Myocyte (in vitro differentiated cells): ENCODE measurements around the gene C13orf42. TPM values are rescaled to one million over a fixed set of nuclear protein-coding genes. Genes with fewer than 3 reads are reported as not detected.
A peak's percentile ranks its signal among the peaks of the same experiment; 100 is the strongest.
"Not testable (repeated sequence)": the region's sequence is repeated elsewhere in the genome, so short reads cannot be mapped to it uniquely, and the experiment has no call there.

ENCODE experiments used
- DNase-seq: peaks from one replicate; pipeline ENCODE4 v3.0.0-alpha.2; 2012; ENCODE audit warnings: low read depth
- total RNA-seq: library from RNA; depleted of rRNA; stranded (reverse); fragments of >200 nt; gene quantifications from 2 replicates; pipeline ENCODE4 v1.2.3, GENCODE V29; 2014

C13orf42 gene
- total RNA-seq, 1 donor from 2014 or later: not detected

DNA sequence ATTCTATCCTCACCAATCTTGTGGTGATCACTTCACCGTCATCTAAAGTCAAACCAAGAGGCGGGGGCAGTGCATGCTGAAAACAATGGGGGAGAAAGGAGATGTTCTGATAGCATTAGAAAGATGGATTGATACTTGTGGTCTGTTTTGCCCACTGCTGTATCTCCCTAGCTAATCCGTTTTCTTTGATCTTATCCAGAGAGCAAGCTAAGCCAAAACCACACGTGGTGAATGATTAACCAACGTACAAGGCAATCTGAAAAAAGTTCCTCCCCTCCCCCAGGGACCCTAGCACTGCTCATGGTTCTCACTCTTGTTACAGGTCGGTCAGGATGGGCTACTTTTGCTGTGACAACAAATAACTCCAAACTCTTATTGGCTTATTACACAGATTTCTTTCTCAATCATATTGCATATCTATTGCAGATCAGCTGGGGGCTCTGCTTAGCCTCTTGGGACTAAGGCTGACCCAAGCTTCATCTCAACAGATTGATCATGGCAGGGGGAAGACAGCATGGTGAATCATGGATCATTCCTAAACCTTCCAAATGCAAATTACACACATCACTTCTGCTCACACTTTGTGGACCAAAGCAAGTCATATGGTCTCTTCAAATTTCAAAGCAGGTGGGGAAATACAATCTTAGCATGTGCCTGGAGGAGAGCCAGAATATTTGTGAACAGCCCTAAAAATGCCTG lies 11.9 kb upstream of the C13orf42 start:
- DNase-seq: peak; percentile 43

DNA sequence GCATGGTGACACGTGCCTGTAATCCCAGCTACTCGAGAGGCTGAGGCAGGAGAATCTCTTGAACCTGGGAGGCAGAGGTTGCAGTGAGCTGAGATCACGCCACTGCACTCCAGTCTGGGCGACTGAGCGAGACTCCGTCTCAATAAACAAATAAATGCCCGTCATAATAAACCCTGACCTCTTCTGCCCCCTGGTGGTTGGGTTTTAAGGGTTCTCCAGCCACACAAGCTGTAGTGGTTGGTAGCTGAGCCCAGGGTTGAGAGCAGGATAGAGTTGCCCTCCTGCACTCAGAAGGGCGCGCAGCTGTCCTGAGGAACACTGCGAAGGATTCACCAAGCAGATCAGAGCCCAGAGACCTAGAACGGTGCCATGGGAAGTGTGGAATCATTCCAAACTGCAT lies 9.8 kb upstream of the C13orf42 start:
- DNase-seq: peak; percentile 9

DNA sequence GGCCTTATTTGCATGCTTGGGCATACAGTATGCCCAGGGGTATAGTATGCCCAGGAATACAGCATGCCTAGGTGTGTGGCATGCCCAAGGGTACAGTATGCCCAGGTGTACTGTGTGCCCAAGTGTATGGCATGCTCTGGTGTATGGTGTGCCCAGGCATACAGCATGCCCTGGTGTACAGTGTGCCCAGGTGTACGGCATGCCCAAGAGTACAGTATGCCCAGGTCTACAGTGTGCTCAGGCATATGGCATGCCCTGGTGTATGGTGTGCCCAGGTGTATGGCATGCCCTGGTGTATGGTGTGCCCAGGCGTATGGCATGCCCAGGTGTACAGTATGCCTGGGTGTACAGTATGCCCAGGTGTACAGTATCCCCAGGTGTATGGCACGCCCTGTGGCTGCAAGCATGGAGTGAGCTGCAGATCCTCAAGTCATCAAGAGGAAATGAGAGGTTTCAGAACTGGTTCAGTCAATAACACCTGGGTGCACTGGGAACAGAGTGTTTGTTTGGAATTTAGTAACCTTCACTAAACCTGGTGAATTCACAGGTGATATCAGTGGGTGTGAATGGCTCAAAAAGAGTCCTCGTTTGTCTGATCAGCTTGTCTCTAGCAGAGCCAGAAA lies 7.8 kb upstream of the C13orf42 start:
- DNase-seq: no peak

DNA sequence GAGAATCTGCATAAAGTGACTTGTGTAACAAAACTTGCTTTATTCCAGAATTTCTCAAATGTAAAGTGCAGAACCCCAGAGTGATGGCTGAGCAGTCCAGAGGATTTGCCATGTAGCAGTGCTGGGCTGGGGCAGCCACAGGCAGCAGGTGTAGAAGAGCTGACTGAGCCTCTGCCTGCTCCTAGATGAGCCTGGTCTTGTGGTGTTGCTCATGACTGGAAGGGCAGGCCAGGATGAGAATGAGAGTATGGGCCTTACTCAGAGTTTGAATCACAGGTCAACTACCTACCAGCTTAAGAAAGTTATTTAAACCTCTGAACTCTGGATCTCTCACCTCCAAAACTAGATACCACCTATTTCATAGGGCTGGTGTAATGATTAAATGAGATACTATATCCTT lies 2.9 kb upstream of the C13orf42 start:
- DNase-seq: peak; percentile 12

DNA sequence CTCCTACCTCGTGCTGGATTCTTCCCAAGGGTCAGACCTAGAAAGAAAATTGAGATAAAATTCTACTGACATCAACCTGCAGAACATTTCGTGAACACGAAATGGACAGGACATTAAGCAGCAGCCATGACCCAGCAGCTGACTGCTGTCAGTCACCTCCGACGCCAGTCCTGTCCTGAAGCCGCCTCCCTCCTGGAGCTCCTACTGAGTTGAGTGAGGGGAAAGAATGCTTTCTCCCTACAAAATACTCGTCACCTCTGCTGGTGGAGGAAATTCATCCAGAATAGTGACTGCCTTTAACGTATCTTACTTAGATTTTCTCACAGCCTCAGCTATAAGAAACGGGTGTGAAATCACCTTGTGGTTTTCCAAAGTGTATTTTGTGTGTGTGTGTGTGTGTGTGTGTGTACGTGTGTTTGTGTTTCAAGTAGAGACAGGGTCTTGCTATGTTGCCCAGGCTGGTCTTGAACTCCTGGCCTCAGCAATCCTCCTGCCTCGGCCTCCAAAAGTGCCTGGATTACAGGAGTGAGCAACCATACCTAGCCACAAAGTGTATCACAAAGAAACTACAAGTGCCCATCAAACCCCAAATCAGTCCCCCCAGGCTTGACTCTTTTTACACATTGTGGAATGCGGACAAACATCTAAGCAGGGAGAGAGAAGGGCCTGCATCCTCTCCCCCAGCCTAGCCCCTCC lies 2.3 kb upstream of the C13orf42 start:
- no peak for DNase-seq

DNA sequence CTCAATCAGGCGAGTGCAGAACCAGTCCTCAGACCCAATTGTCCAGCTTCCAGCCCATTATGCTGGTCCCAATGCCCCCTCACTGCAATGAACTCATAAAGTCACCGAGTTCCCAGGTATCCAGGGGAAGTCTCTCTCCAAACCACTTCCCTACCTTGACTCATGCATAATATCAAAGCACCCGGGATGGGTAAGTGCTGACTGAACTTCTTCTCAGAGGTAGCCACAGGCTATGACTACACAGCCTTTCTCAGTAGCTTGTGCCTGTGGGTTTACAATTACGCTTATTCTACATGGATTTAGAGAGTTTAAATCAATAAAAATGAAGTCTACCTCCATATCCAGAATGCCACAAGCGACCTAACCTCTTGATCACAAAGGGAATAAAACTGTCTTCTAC lies 1.7 kb upstream of the C13orf42 start:
- no peak for DNase-seq

DNA sequence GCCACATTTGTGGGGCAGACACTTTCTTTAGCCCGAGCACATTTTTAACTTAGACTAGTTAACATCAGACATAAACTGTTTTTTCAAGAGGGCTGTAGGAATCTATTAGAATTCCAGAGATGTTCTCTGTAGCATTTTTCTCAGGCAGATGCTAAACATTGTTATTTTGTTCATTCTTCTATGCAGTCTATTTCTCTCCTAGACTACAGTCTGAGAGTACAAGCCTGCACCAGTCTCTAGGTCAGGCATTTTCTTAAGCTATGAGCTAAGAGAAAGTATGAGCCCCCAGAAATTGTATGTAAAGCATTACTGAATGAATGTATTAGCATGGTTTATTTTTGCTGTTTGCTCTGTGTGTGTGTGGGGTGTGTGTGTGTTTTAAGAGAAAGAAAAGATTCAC lies 923 bp upstream of the C13orf42 start:
- no peak for DNase-seq

DNA sequence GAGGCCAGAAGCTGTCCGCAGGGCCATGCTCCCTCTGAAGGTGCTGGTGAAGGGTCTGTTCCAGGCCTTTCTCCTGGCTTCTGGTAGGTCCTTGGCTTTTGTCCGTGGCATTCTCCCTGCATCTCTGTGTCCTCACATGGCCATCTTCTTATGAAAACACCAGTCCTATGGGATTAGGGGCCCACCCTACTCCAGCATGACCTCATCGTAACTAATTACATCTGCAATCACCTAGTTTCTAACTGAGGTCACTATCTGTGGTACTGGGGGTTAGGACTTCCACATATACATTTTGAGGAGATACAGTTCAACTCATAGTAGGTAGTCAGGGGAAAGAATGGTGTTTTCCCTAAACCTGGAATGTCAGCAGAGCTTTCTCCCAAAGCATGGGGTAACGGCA lies 3.1 kb downstream of the C13orf42 start:
- DNase-seq: no peak

DNA sequence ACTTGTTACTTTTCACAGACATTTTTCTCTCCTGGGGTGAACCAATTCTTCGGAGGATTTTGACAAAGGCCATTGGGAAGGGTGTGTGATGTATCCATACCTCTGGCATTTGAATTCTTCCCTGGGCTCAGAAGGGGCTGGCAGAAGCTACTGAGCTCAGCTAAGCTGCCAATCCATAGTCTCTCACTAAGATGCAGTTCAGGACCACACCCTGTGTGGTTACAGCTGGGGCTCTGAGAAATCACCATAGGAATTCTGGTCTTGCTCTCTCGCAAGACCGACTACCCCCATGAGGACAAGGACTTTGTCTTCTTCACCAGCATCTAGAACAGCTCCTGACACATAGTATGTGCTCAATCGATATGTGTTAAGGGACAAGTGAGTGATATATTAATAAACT lies 6.0 kb downstream of the C13orf42 start:
- DNase-seq: no peak

DNA sequence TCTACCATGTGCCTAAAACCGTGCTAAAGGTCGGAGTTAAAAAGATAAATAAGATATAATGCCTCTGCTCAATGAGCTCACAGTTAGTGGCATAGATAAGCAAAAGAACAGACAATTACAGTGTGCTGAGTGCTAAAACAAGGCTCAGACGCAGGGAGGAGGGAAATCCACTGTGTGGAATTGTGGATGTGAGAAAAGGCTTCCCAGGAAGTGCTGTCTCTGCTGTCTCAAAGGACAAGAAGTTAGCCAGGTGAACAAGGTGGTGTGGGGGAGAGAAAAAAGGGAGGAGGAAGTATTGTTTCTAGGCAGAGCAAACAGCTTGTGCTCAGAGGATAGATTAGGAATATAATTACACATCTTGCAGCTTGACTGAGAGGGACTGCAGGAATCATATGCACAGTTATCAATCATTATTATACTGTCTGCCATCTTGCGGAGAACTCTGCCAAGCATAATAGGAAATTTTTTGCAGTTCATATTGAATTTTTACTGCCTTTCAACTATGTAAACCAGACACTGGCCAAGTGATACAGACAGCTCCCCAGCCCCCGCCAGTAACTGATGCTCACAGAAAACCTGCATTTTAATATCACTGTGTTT lies 9.3 kb downstream of the C13orf42 start:
- DNase-seq: no peak

DNA sequence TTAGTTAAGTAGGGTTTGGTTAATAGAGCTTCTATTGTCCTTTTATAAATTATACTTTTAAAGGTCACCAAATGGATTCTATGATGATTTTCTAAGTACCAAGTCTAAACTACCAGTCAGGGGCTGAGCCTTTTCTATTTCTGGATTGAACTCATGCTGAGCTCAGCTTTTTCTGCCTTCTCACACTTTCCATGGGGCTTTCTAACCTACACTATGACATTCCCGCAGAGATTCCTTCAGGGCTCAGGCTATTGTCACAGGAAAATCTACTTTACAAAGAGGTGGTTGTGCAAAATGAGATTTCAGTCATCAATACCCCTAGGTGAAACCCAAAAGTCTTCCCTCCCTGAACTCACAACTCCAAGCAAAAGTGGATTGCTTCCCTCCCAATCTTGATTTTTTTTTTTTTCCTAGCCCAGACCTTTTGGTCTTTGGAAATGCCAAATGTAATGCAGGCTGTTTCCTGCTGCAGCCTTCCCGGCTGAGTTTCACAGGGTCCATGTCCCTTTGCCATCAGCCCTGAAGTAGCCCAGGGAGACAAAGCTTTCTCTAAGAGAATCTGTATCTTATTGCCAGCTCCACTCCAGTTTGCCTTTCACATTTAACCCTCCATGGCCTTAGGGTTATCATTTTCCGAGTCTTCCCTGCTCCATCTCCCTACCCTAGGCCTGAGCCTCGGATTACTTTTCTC lies 13.6 kb downstream of the C13orf42 start:
- DNase-seq: no peak

DNA sequence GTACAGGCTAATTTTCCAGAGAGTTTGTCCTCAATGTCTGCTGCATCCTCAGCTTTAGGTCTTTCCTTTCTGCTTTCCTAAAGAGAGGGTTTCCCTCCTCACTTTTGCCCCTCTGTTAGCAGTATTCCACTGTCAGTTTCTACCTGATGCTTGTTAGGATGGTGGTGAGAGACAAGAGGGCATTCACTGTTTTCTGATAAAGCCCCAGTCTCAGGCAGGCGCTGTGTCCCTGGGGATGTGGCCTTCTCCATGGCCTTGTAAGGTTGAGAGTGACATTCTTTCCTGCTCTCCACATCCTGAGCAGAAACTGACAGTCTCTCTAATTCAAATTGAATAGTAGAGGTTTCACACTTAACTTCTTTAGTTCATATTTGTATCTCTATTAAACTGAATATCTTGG lies 14.9 kb downstream of the C13orf42 start:
- no peak for DNase-seq

DNA sequence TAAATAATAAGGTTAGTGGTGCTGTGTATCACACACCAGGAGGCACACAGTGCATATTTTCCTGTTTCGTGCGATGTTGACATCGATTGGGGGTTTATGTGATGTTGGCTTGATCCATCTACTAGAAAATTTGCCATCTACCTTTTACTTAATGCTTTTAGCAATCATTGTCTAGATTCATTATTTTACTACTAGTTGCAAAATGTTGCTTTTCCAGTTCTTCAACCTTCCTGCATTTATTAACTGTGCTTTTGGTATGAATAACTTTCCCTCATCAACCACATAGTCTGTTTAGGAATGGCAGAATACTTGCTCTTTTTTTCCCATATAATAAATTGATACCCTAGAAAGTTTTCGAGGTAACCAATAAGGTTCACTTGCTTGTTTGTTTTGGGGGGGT lies 17.5 kb downstream of the C13orf42 start:
- no peak for DNase-seq

DNA sequence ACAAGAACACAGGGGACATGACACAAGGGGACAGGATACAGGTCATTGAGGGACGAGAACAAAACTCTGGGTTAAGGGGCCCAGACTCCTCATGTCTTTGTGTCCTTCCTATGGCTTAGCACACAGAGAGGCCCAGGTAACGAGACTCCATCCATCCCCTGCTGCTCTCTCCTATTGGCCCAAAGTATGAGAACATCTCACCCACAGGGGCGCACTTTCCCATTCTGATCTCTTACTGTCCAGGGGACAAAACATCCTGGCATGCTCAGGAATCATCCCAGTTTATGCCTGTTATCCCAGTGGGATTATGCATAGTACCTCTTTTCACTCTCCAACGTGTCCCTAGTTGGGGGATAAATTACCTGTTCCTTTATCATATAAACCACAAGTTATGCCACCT lies 19.2 kb downstream of the C13orf42 start:
- no peak for DNase-seq

DNA sequence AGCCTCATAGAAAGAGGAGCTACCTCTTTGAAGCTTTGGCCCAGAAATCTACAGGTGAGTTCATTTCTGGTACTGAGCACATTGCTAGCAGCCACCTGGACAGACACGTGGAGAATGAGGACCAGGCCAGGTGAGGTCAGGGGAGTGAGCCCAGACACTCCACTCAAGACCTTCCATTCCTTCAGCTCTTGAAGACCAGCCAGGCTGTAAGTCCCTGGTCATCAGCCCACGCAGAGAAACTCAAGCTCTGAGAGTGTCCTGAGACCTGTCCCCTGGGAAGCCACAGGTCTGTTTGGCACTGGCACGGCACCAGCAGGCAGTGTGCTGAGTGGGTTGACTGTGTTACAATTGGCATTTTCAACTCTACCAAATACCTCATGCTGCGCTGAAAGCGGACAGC lies 27.4 kb downstream of the C13orf42 start:
- DNase-seq: no peak

DNA sequence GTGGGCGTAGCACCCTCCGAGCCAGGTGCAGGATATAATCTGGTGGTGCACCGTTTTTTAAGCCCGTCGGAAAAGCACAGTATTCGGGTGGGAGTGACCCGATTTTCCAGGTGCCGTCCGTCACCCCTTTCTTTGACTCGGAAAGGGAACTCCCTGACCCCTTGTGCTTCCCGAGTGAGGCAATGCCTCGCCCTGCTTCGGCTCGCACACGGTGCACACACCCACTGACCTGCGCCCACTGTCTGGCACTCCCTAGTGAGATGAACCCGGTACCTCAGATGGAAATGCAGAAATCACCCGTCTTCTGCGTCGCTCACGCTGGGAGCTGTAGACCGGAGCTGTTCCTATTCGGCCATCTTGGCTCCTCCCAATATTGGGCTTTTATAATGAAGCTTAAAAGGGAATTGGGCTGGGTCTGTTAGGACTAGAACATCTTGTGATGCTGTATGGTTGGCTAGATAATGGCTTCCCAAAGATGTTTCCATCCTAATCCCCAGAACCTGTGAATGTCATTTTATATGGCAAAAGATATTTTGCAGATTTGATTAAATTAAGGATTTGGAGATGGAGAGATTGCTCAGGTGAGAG lies 30.5 kb downstream of the C13orf42 start:
- not testable (repeated sequence) for DNase-seq

DNA sequence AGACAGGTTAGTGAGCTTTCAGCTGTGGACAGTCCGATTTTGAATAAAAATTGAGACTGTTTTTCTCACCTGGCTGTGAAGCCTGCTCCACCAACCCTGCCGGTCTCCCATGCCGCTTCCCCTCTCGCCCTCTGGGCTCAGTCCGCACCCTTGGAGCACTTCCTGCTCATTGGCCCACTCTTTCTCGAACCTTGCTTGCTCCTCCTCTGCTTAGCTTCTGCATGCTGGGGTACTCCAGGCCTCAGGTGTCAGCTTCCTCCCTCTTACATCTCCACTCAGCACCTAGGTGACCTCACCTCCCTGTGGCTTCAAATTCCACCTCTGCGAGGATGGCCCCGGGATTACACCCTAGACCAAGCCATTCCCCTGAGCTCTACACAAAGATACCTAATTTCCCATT lies 39.6 kb downstream of the C13orf42 start:
- DNase-seq: no peak

DNA sequence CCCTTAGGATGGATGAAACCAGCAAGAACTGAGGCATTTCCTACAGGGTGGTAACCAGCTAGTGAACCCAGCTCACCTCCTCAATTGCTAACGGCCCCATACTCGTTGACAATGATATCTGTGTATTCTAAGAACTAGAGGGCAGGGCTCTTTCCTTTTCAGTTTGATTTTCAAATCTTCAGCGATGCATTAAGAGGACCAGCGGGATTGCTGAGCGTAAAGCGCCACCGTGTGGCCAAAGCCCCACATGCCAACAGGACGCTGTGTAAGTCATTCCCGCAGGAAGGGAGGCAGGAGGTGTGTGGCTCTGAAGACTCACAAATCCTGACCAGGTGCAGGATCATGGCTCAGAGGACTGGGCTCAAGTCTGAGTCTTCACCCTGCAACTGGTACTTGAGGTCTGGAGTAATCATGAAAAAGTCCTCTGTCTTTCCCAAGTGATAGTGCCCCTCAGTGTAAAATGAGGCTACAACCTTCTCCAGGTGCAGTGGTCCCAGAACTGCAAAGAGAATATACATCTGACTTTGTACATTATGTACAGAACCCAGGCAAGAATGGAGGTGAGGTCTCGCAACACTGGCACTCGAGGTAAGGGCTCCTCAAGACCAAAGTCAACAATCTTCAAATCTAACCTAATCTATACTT lies 40.9 kb downstream of the C13orf42 start:
- peak; percentile 81 for DNase-seq

DNA sequence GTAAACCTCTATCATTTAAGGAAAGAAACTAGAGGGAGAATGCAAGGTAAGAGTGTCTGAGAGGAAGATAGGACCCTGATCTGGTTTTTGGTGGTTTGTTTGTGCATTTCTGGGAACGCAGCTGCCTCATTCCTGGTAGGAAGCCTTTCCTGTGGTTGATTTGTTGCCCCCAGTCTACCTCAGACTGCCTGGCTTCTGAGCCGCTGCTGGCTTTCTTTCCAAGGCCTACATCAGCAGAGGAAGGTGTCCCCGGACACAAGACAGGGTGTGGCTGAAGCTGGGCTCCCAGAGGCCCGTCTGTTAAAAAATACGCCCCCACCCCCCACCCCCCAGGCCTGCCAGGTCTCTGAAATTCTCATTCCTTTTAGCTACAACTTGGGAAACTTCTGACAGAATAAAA lies 42.6 kb downstream of the C13orf42 start:
- DNase-seq: peak; percentile 61

DNA sequence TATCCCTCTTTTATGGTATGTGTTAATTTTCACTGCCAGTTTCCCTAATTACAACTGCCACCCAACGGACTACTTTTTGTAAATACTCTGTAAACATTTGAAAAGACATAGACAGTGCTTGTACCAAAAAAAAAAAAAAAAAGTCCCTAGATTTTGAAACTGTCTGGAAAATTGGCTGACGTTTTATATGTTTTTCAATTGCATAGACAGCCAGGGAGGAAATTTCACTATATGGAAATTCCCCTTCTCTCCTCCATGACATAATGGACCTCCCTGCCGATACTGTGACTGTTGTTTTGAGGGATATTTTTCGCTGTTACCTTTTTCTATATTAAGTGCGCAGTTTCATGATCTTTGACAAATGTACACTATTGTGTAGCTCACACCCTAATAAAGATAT lies 43.4 kb downstream of the C13orf42 start:
- no peak for DNase-seq

DNA sequence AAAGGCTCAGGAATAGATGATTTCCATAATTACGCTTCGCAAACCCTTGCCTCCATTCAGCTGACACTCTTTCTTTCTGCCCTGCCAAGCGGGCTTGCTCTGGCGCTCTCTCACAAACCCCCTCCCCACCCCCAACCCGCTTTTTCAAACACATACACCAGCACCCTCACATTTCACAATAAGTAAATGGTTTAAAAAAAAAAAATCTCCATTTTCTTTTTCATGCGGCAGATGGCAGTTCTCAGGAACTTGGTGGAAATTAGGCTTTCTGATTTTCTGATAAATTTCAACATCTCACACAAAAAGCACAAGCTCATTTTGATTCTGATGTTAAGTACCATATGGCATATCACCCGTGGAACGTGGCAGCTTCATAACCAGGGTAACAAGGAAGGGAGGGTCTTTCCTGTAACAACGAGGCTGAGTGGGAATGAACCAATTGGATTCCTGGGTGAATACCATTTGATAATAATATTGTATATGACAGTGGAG lies 43.8 kb downstream of the C13orf42 start:
- DNase-seq: no peak
